GM10248 (cell line): ENCODE data around the gene POLR3GL.
"Not testable (repeated sequence)": the region's sequence is repeated elsewhere in the genome, so short reads cannot be mapped to it uniquely, and the experiment has no call there.

ENCODE experiments used
- CTCF ChIA-PET: fragments of 300-600 bp; sonication (Branson Sonifier 250); formaldehyde crosslinking; extraction: SDS; loops from one replicate; lab custom pipeline; 2021; ENCODE audit warnings: antibody characterized with exemption; lab: Yijun Ruan, JAX
- POLR2A ChIA-PET: fragments of 350-650 bp; sonication (Branson Sonifier 250); formaldehyde crosslinking; extraction: SDS; loops from one replicate; lab custom pipeline; 2020; ENCODE audit warnings: antibody characterized with exemption; lab: Yijun Ruan, JAX
- DNase-seq: peaks from one replicate; pipeline ENCODE4 v3.0.0; 2012; ENCODE audit errors: extremely low spot score
- CTCF ChIP-seq: IDR thresholded peaks from 2 replicates; pipeline ENCODE4 v1.5.1; 2012; ENCODE audit warnings: mild to moderate bottlenecking, low read depth; ENCODE audit errors: extremely low read depth, missing control alignments, control extremely low read depth

POLR3GL gene

GRCh38 chr1:145922266-145922665, 42.2 kb upstream of the POLR3GL start:
- no peak for TF ChIP-seq CTCF
- ChIA-PET POLR2A (no interaction called here), CTCF (interaction anchor here (1.2 to 1.7 kb wide), 3 partner anchors 11 to 77 kb away, joined by 3 to 5 read pairs (median 4); partner anchors contain the start of gene NUDT17)
- no peak for DNase-seq

- POLR2A ChIA-PET, result interaction anchor here (1.3 to 1.5 kb wide), 3 partner anchors 9 to 125 kb away, joined by 3 to 6 read pairs (median 3); no protein-coding TSS in a partner anchor
- TF ChIP-seq CTCF, result no peak
- CTCF ChIA-PET, result interaction anchor here (0.9 to 2.4 kb wide), 13 partner anchors 11 to 85 kb away, joined by 3 to 16 read pairs (median 5); partner anchors contain the start of genes ANKRD34A, LIX1L, NUDT17 and POLR3GL
- DNase-seq, result no peak
Measured at GRCh38 chr1:145926686-145927062, 37.8 kb upstream of the POLR3GL start.

- ChIA-PET CTCF (interaction anchor here (0.7 to 2.5 kb wide), 20 partner anchors 9 to 85 kb away, joined by 3 to 16 read pairs (median 4); partner anchors contain the start of genes ANKRD34A, LIX1L, NUDT17 and PEX11B), POLR2A (interaction anchor here (0.7 to 1.5 kb wide), 10 partner anchors 9 to 646 kb away, joined by 3 to 16 read pairs (median 5); partner anchors contain the start of genes ANKRD34A, LIX1L, PEX11B and PIAS3)
- peak; percentile 42 for TF ChIP-seq CTCF
- DNase-seq, result peak; percentile 89
Measured at GRCh38 chr1:145927063-145927886, 37.2 kb upstream of the POLR3GL start, which contains the start of gene RBM8A. Gene RBM8A (minus strand): TSS chr1:145927484. CDS start chr1:145927426, 58 bp downstream.

- POLR2A ChIA-PET, result interaction anchor here (0.6 to 1.5 kb wide), 11 partner anchors 8 to 647 kb away, joined by 3 to 16 read pairs (median 5); partner anchors contain the start of genes ANKRD34A, LIX1L, PEX11B and PIAS3
Measured at GRCh38 chr1:145927916-145928643, 36.4 kb upstream of the POLR3GL start.

GRCh38 chr1:145932522-145933009, 31.9 kb upstream of the POLR3GL start:
- DNase-seq, POLR2A ChIA-PET: not testable (repeated sequence)
- CTCF ChIA-PET, result interaction anchor here (0.7 to 2.2 kb wide), 4 partner anchors 9 to 75 kb away, joined by 3 to 5 read pairs (median 3); no protein-coding TSS in a partner anchor

More at GRCh38 chr1:145927916-145928643, 36.4 kb upstream of the POLR3GL start:
- no peak for DNase-seq
- no peak for TF ChIP-seq CTCF
- CTCF ChIA-PET, result interaction anchor here (0.7 to 2.5 kb wide), 17 partner anchors 9 to 85 kb away, joined by 3 to 16 read pairs (median 5); partner anchors contain the start of genes ANKRD34A, LIX1L, NUDT17 and PEX11B

GRCh38 chr1:145935708-145936107, 28.8 kb upstream of the POLR3GL start:
- no peak for DNase-seq
- ChIA-PET POLR2A (interaction anchor here (0.9 kb wide), 1 partner anchor 9 kb away, joined by 3 read pairs; the partner anchor contains the start of gene RBM8A), CTCF (interaction anchor here (1.2 to 3.1 kb wide), 4 partner anchors 9 to 43 kb away, joined by 3 to 14 read pairs (median 4); partner anchors contain the start of gene RBM8A)
- TF ChIP-seq CTCF, result no peak
